Aorta (tissue), 5 donors: ENCODE results near the gene SEMA3B. TPM values are rescaled to one million over a fixed set of nuclear protein-coding genes. Genes with fewer than 3 reads are reported as not detected.
"Not testable (repeated sequence)": the region's sequence is repeated elsewhere in the genome, so short reads cannot be mapped to it uniquely, and the experiment has no call there.

Experiments used
- ATAC-seq: fragments of 200-7000 bp; cut with Tn5 transposase; one replicate; pipeline ENCODE4 v1.9.1; 2022; ENCODE audit warnings: moderate library complexity; ENCODE audit not compliant: low FRiP score
- DNase-seq, 2 donors: peaks; one replicate each; pipeline ENCODE4 v3.0.0-alpha.2; 2020
- H3K27ac ChIP-seq, 2 donors: one replicate each; pipeline ENCODE4 v1.5.1; 2013; ENCODE audit warnings: low read length in 2 of 2, mild to moderate bottlenecking in 2 of 2, moderate library complexity in 2 of 2, control low read depth in 1 of 2, inconsistent platforms in 1 of 2, low read depth in 1 of 2
- H3K27me3 ChIP-seq, 2 donors: one replicate each; pipeline ENCODE4 v1.6.1; 2013; ENCODE audit warnings: control low read depth in 1 of 2, low read length in 1 of 2, mild to moderate bottlenecking in 1 of 2, moderate library complexity in 1 of 2; ENCODE audit not compliant: insufficient read depth in 2 of 2, control insufficient read depth in 1 of 2
- H3K36me3 ChIP-seq, 2 donors: one replicate each; pipeline ENCODE4 v1.6.1; 2013; ENCODE audit warnings: control low read depth in 1 of 2, low read length in 1 of 2, mild to moderate bottlenecking in 1 of 2; ENCODE audit not compliant: insufficient read depth in 2 of 2, control insufficient read depth in 1 of 2
- H3K4me1 ChIP-seq, 2 donors: one replicate each; pipeline ENCODE4 v1.6.1; 2013; ENCODE audit warnings: low read length in 2 of 2, control low read depth in 1 of 2, mild to moderate bottlenecking in 1 of 2, moderate library complexity in 1 of 2; ENCODE audit not compliant: insufficient read depth in 2 of 2, control insufficient read depth in 1 of 2
- H3K4me3 ChIP-seq, 2 donors: one replicate each; pipeline ENCODE4 v1.5.1; 2013; ENCODE audit warnings: low read length in 2 of 2, control low read depth in 1 of 2, mild to moderate bottlenecking in 1 of 2
- H3K9me3 ChIP-seq: one replicate; pipeline ENCODE4 v1.6.1; 2013; ENCODE audit warnings: mild to moderate bottlenecking, low read length; ENCODE audit not compliant: control insufficient read depth
- WGBS, 2 donors: extraction: QIAGEN DNeasy Blood & Tissue Kit; methylation state at CpG; one replicate each; pipeline ENCODE4 v1.1.7; 2013; 5-methylcytosine and 5-hydroxymethylcytosine counted together
- intact Hi-C, 2 donors: fragments of 100-400 bp; cut with DNase I; formaldehyde crosslinking; loops; one replicate each; pipeline versions ENCODE4 v1.14.2 to v1.15.0; 2022
- polyA plus RNA-seq, 2 donors: library from polyadenylated mRNA; stranded (reverse); fragments of 200-250 nt; gene quantifications; one replicate each; pipeline ENCODE4 v1.2.3, GENCODE V29; 2013
- total RNA-seq, 2 donors: library from RNA; stranded (reverse); fragmentation: NEBNext Ultra II Directional; extraction: Animal tissue kit (Norgen Biotek cat#: 25700); gene quantifications; one replicate each; pipeline ENCODE4 v1.2.1, GENCODE V29; 2021
- donor health status: healthy with polysubstance abuse.
- donor health status: Bipolar disorder and iron deficiency.
- donor health status: DM: no; HTN: no; CAD: no.
- donor health status: DM: no; HTN: no; CAD: no.
- donor health status: DM: yes; HTN: yes; CAD: no.

The SEMA3B gene
- total and polyA plus RNA-seq, 4 donors = 23.3 to 69.5 (median 41.7) TPM

GRCh38 chr3:50299929-50300680 is 31.2 kb downstream of the SEMA3B start:
- Histone ChIP-seq H3K27me3 (no peaks in the 10 kb centered on the region), H3K9me3 (no peaks in the 10 kb centered on the region), H3K4me3 (peak overlapping the region in 1 of 2 donors; percentile 39), H3K36me3 (no peaks in the 10 kb centered on the region), H3K27ac (peak overlapping the region; percentile 53 to 59), H3K4me1 (no peaks in the 10 kb centered on the region)
- intact Hi-C loops = no loop called here
- ATAC-seq (no peak), DNase-seq (peak in 1 of 2 donors; percentile 71)
- 38 to 44% methylated on average over 12 of the region's 12 CpGs for WGBS, 2 donors

GRCh38 chr3:50300681-50301254 is 31.8 kb downstream of the SEMA3B start:
- Histone ChIP-seq H3K36me3 (no peaks in the 10 kb centered on the region), H3K4me1 (no peaks in the 10 kb centered on the region), H3K27me3 (no peaks in the 10 kb centered on the region), H3K9me3 (no peaks in the 10 kb centered on the region), H3K4me3 (no peak overlapping the region), H3K27ac (no peak overlapping the region)
- no peak for ATAC-seq
- DNase-seq = no peak
- 86% methylated on average over 6 of the region's 6 CpGs for WGBS, 2 donors
- intact Hi-C loops = no loop called here

GRCh38 chr3:50302095-50303012 is 33.4 kb downstream of the SEMA3B start:
- Histone ChIP-seq H3K36me3 (no peaks in the 10 kb centered on the region), H3K9me3 (no peaks in the 10 kb centered on the region), H3K27me3 (no peaks in the 10 kb centered on the region), H3K27ac (no peak overlapping the region), H3K4me3 (no peak overlapping the region), H3K4me1 (no peaks in the 10 kb centered on the region)
- DNase-seq (peak in 1 of 2 donors; percentile 48), ATAC-seq (no peak)
- intact Hi-C loops = no loop called here
- 86 to 89% methylated on average over 32 of the region's 32 CpGs for WGBS, 2 donors

- Histone ChIP-seq H3K27me3 (no peaks in the 10 kb centered on the region), H3K9me3 (no peaks in the 10 kb centered on the region), H3K36me3 (no peaks in the 10 kb centered on the region), H3K27ac (no peak within 1 kb of the TSS), H3K4me1 (no peaks in the 10 kb centered on the region), H3K4me3 (no peak within 1 kb of the TSS)
- WGBS, 2 donors = 68 to 71% methylated on average over 14 of the region's 14 CpGs
- intact Hi-C loops = no loop called here
- ATAC-seq (peak; percentile 28), DNase-seq (peak; percentile 57 to 83)
Measured at GRCh38 chr3:50303013-50303815, 34.3 kb downstream of the SEMA3B start, which contains the start of gene HYAL1. Gene HYAL1, minus strand, starts transcription at chr3:50303574. Its CDS starts 618 bp downstream, at chr3:50302956.

GRCh38 chr3:50304601-50305000 is 35.7 kb downstream of the SEMA3B start:
- no peaks in the 10 kb centered on the region for H3K27me3 ChIP-seq
- no peaks in the 10 kb centered on the region for H3K36me3 ChIP-seq
- no peak for ATAC-seq
- no peak overlapping the region for H3K27ac ChIP-seq
- no peaks in the 10 kb centered on the region for H3K9me3 ChIP-seq
- no peak for DNase-seq
- H3K4me1 ChIP-seq = no peaks in the 10 kb centered on the region
- no peak overlapping the region for H3K4me3 ChIP-seq
- intact Hi-C loops = no loop called here

GRCh38 chr3:50312041-50312440 is 43.1 kb downstream of the SEMA3B start:
- H3K36me3 ChIP-seq, ATAC-seq, H3K27me3 ChIP-seq, H3K4me1 ChIP-seq, H3K4me3 ChIP-seq, H3K27ac ChIP-seq, H3K9me3 ChIP-seq, intact Hi-C loops: not testable (repeated sequence)
- WGBS, 2 donors = 86 to 87% methylated on average over 13 to 32 of the region's 32 CpGs
- peak in 1 of 2 donors; percentile 42 for DNase-seq

- no peak overlapping the region for H3K4me3 ChIP-seq
- no peaks in the 10 kb centered on the region for H3K9me3 ChIP-seq
- H3K4me1 ChIP-seq = no peaks in the 10 kb centered on the region
- H3K27me3 ChIP-seq = no peaks in the 10 kb centered on the region
- no peak overlapping the region for H3K27ac ChIP-seq
- ATAC-seq = no peak
- peak in 1 of 2 donors; percentile 30 for DNase-seq
- no peaks in the 10 kb centered on the region for H3K36me3 ChIP-seq
- intact Hi-C loops = no loop called here
- WGBS, 2 donors = 61 to 67% methylated on average over 3 of the region's 3 CpGs
Measured at GRCh38 chr3:50314342-50314741, 45.4 kb downstream of the SEMA3B start.

GRCh38 chr3:50314816-50315215 is 45.9 kb downstream of the SEMA3B start:
- no peaks in the 10 kb centered on the region for H3K36me3 ChIP-seq
- no peak for ATAC-seq
- H3K27ac ChIP-seq = no peak overlapping the region
- no peak overlapping the region for H3K4me3 ChIP-seq
- peak in 1 of 2 donors; percentile 25 for DNase-seq
- no peaks in the 10 kb centered on the region for H3K27me3 ChIP-seq
- no peaks in the 10 kb centered on the region for H3K4me1 ChIP-seq
- no peaks in the 10 kb centered on the region for H3K9me3 ChIP-seq
- WGBS, 2 donors = 96 to 100% methylated on average over 4 of the region's 4 CpGs
- intact Hi-C loops = no loop called here
